ENCODE measurements around the gene UNC93A. TPM values are rescaled to one million over a fixed set of nuclear protein-coding genes. Genes with fewer than 3 reads are reported as not detected.

Gene UNC93A
- total and polyA plus RNA-seq, 2 donors (not counting 3 experiments of a cell fraction or from before 2014, with no cell fraction given) = not detected

DNA sequence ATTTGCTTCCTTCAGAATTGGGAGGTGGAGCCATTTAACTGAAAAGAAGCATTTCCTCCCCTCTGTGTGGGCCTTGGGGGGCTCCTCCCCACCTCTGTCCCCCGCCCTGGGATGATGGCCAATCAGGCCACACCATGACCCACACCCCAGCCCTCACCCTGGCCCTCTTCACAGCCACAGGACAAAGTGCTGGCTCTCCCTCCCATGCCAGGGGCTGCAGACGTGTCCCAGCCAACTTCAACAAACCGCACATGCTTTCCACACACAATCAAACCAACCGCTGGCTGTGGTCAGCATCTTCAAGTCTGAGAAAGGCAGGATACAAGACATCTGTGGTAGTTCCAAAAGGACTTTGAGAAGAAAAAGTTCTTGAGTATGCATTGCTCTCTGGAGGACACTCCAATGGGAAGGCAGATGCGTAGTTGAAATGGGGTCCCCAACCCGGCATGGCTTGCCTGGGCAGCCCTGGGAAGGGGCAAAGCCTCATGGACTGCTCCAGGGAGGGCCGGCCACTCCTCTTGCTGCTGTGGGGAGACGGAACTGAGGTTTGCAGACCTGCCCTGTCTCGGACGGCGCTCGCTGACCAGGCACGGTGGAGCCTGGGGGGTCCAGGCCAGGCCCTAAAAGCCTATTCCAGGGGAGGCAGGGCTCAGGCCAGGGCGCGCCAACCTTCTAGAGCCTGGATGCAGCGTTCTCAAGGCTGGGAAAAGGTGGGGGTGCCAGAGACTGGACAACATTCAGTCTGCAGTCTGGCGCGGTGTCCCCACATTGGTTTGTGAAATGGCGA lies 45.9 kb downstream of the UNC93A start:
- no TSS peak for BruUV-seq (replicated peaks)
- DNase-seq (ENCODE audit: low read depth, low spot score) = no peak
- no peak overlapping the region for H2AFZ ChIP-seq (ENCODE audit: low read depth, low read length)
- H3K9me3 ChIP-seq (replicated peaks; ENCODE audit: control insufficient read depth, insufficient read depth, low read length) = no peaks in the 10 kb centered on the region
- no peaks in the 10 kb centered on the region for H3K36me3 ChIP-seq (ENCODE audit: control insufficient read depth in 2 of 2, extremely low read depth in 1 of 2, insufficient read depth in 2 of 2, low read length in 2 of 2)
- H3K9me1 ChIP-seq (replicated peaks; ENCODE audit: control insufficient read depth, extremely low read depth, insufficient read depth, low read length) = no peaks in the 10 kb centered on the region
- FAIRE-seq = no peak
- H4K20me1 ChIP-seq (replicated peaks; ENCODE audit: control insufficient read depth, extremely low read depth, insufficient read depth, low read length) = no peaks in the 10 kb centered on the region
- H3K27ac ChIP-seq (ENCODE audit: insufficient read depth, low read depth, low read length) = no peak overlapping the region
- ChIA-PET CTCF (no interaction called here), POLR2A (no interaction called here)
- H3K27me3 ChIP-seq (ENCODE audit: control insufficient read depth in 2 of 2, insufficient read depth in 2 of 2, low read length in 2 of 2) = no peaks in the 10 kb centered on the region
- H3K4me1 ChIP-seq (ENCODE audit: control insufficient read depth, extremely low read depth, insufficient read depth, low read length) = no peaks in the 10 kb centered on the region
- H3K4me2 ChIP-seq (ENCODE audit: insufficient read depth, low read length) = no peak overlapping the region
- dilution Hi-C loops (cut with MboI; ENCODE audit: extremely low pct_ligation_motif_present, low sequenced_read_pairs) (no loop called here), intact Hi-C loops (cut with micrococcal nuclease) (no loop called here)
- H3K4me3 ChIP-seq (replicated peaks in 1 of 3; ENCODE audit: insufficient read depth in 1 of 3, low read depth in 1 of 3, low read length in 3 of 3) = no peak overlapping the region
- H3K79me2 ChIP-seq (ENCODE audit: control insufficient read depth, insufficient read depth, low read length) = no peaks in the 10 kb centered on the region
- TF ChIP-seq, protein P1, sequence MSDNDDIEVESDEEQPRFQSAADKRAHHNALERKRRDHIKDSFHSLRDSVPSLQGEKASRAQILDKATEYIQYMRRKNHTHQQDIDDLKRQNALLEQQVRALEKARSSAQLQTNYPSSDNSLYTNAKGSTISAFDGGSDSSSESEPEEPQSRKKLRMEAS (IDR thresholded peaks at IDR 0.05; ENCODE audit: insufficient read depth, insufficient read length) = no peak
- TF ChIP-seq FOS (IDR thresholded peaks at IDR 0.05; ENCODE audit: borderline replicate concordance, insufficient read depth, low read length) (no peak), POLR2A (IDR thresholded peaks at IDR 0.05; ENCODE audit: low read depth, low read length) (no peak), GATA2 (IDR thresholded peaks at IDR 0.05; ENCODE audit: insufficient read depth, insufficient read length, low read depth, low read length) (no peak), POLR2AphosphoS5 (IDR thresholded peaks at IDR 0.05; ENCODE audit: insufficient read depth, low read depth, low read length) (no peak), JUN (IDR thresholded peaks at IDR 0.05; ENCODE audit: borderline replicate concordance, insufficient read depth, insufficient read length, low read depth) (no peak), MYC (IDR thresholded peaks at IDR 0.05; ENCODE audit: low read depth, low read length) (no peak), EZH2 (IDR thresholded peaks at IDR 0.05; ENCODE audit: borderline replicate concordance, low read depth, low read length, severe bottlenecking) (no peak)
- TF ChIP-seq, protein P2, sequence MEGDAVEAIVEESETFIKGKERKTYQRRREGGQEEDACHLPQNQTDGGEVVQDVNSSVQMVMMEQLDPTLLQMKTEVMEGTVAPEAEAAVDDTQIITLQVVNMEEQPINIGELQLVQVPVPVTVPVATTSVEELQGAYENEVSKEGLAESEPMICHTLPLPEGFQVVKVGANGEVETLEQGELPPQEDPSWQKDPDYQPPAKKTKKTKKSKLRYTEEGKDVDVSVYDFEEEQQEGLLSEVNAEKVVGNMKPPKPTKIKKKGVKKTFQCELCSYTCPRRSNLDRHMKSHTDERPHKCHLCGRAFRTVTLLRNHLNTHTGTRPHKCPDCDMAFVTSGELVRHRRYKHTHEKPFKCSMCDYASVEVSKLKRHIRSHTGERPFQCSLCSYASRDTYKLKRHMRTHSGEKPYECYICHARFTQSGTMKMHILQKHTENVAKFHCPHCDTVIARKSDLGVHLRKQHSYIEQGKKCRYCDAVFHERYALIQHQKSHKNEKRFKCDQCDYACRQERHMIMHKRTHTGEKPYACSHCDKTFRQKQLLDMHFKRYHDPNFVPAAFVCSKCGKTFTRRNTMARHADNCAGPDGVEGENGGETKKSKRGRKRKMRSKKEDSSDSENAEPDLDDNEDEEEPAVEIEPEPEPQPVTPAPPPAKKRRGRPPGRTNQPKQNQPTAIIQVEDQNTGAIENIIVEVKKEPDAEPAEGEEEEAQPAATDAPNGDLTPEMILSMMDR (IDR thresholded peaks at IDR 0.05; ENCODE audit: extremely low read depth in 1 of 2, insufficient read depth in 1 of 2, low read depth in 1 of 2, low read length in 2 of 2) = no peak
- H3K9ac ChIP-seq (replicated peaks; ENCODE audit: extremely low read depth, insufficient read depth, low read length) = no peak overlapping the region
